Activated CD4-positive, alpha-beta T cell treated with anti-CD3 and anti-CD28 coated beads for 24 hours (primary cell): ENCODE data around the gene MAGEA3.
"Not testable (repeated sequence)": the region's sequence is repeated elsewhere in the genome, so short reads cannot be mapped to it uniquely, and the experiment has no call there.

Experiments
- DNase-seq, 2 donors: peaks; one replicate each; pipeline ENCODE4 v3.0.0-alpha.2; 2020; ENCODE audit warnings: low read depth in 2 of 2

MAGEA3 gene, protein sequence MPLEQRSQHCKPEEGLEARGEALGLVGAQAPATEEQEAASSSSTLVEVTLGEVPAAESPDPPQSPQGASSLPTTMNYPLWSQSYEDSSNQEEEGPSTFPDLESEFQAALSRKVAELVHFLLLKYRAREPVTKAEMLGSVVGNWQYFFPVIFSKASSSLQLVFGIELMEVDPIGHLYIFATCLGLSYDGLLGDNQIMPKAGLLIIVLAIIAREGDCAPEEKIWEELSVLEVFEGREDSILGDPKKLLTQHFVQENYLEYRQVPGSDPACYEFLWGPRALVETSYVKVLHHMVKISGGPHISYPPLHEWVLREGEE

GRCh38 chrX:152697952-152698931 is at the start of gene MAGEA3:
Gene MAGEA3, plus strand, starts transcription at chrX:152698794. Its CDS starts 2,039 bp downstream, at chrX:152700833.
- DNase-seq = not testable (repeated sequence)

DNA sequence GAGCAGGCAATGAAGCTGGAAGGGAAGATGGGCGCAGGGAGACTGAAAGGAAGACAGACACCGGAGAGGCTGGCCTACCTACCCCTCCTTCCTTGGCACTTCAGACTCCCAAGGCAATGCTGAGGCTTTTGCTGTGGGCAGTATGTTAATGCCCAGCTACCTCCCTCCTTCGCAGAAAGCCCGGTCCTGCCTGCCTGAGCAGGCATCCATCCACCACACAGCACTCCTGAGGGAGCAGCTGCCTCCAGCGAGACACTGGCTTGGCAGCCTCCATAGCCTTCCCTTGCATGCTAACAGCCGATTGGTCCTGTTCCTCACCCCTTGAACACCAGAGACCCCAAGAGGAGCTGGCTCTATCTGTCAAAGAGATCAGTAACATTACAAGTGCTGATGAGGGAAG is 46.5 kb upstream of the MAGEA3 start:
- no peak for DNase-seq

DNA sequence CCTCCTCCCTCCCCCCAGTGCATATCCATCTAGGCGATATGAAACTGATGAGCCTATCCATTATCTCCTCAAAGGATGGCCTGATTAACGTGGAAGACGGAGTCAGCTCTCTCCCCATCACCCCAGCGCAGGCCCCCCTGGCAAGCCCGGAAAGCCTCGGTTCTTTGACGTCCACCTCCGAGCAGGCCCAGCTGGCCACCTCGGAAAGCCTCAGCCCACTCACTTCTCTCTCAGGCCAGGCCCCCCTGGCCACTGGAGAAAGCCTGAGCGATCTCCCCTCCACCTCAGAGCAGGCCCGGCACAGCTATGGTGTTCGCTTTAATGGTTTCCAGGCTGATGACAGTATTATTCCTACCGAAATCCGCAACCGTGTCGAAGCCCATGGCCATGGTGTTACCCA is 46.1 kb upstream of the MAGEA3 start:
- DNase-seq = no peak

- no peak for DNase-seq
These were observed 42.5 kb upstream of the MAGEA3 start for GRCh38 chrX:152656087-152656486.

DNA sequence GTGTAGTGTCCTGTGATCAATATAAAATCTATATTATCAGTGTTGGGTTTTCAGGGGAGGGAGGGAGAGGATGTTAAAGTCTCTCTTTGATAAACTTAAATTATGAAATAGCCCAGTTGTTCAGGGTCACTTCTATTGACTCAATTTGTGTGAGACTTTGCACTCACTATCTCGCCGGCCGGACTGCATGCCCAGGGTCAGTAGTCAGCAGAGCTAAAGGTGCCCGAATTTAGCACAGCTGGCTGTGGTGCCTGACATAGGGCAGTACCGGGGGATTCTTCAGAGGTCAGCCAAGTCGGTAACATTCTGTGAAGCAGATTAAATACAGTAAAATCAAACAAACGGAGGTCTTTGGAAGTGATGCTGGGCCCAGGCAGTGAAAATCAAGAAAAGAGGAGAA is 41.7 kb upstream of the MAGEA3 start:
- DNase-seq = no peak

DNA sequence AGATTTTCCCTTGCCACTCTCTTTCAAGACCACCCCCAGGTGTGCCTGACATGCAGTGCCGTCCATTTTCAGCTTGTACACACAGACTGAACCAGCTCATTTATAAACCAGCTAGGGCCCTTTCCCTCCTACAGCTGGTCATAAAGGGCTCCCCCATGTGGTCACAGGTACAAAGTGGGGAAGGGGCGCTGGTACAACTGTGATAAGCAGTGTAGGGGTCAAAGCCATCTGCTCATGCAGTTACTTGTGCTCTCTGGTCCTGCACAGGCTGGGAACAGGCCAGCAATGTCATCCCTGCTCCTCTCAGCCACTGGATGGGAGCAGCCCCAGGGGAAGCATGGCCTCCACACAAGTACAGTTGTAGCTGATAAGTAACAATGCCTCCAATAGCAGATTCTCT is 40.3 kb upstream of the MAGEA3 start:
- DNase-seq = no peak

DNA sequence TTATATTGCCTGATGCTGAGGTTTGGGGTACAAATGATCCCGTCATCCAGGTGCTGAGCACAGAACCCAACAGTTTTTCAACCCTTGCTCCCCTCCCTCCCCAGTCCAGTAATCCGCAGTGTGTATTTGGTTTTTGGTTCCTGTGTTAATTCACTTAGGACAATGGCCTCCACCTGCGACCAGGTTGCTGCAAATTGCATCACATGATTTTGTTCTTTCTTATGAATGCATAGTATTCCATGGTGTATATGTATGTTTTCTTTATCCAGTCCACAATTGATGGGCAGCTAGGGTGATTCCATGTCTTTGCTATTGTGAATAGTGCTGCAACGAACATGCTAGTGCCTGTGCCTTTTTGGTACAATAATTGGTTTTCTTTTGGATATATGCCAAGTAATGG is 35.5 kb upstream of the MAGEA3 start:
- DNase-seq = no peak

DNA sequence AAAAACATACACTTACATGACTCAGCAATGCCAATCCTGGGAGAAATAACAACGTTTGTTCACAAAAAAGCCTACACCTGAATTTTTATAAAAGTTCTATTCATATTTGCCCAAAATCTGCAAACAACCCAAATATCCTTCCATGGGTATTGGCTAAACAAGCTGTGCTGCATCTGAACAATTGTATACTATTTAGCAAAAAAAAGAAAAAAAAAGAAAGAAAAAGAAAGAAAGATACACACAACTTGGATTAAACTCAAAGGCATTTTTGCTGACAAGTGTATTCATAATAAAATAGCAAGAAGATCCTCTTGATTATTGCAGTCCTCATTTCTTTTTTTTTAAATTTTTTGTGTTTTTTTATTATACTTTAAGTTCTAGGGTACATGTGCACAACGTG is 24.5 kb upstream of the MAGEA3 start:
- no peak for DNase-seq

- DNase-seq = not testable (repeated sequence)
These were observed 23.9 kb upstream of the MAGEA3 start for GRCh38 chrX:152674652-152675051.

DNA sequence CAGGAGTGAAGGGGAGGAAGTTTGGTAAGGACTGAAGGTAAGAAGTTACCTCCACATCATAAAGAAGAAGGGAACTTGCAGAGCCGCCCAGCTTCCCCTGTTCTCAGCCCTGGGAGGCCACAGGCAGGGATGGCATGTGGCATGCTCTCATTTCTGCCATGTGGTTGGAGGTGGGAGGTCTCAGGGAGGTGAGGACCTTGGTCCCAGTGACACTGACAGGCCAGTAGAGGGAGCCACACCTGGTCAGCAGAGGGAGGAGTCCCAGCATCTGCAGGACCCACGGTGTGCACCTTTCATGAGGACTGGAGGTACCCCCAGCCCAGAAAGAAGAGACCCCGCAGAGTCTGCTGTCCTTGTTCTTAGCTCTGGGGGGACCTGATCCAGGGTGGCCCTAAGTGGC is 17.6 kb upstream of the MAGEA3 start:
- DNase-seq = not testable (repeated sequence)

GRCh38 chrX:152700390-152700789 is 1.8 kb downstream of the MAGEA3 start:
- DNase-seq = not testable (repeated sequence)

DNA sequence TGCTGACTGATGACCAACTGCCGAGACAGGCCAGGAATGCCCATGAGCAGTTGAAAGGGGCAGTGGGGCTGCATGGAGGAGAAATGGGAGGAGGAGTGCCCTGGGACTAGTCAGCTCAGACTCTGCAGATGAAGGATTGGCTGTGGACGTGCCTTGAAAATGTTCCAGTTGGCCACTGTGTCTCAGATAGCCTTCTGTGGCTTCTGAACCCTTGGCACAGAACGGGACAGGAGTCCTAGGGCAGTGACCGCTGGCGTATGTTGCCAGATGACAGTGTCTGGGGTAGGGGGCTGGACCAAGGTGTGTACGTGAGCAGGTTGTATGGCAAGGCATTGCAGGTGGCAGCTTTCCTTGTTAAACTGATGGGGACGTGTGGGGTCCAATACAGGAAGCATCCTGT is 7.9 kb downstream of the MAGEA3 start:
- DNase-seq = not testable (repeated sequence)

DNA sequence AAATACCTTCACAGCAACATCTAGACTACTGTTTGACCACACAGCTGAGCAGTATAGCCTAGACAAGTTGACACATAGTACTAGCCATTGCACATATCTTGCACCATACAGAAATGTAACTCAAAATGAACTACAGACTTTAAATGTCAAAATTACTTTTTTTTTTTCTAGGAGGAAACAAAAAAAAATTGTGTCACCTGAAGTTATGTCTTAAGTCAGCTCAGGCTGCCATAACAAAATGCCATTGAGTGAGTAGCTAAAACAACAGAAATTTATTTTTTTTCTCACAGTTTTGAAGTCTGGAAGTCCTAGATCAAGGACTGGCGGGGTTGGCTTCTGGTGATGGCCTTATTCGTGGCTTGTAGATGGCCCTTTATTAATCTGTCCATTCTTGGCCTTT is 10.6 kb downstream of the MAGEA3 start, which contains the start of gene CSAG2:
Gene CSAG2, minus strand, starts transcription at position 101 of the 400 bp plus-strand sequence. CDS start 161 bp downstream, outside the sequence.
- DNase-seq = not testable (repeated sequence)

- DNase-seq = not testable (repeated sequence)
These were observed 14.6 kb downstream of the MAGEA3 start for GRCh38 chrX:152713195-152713594.

DNA sequence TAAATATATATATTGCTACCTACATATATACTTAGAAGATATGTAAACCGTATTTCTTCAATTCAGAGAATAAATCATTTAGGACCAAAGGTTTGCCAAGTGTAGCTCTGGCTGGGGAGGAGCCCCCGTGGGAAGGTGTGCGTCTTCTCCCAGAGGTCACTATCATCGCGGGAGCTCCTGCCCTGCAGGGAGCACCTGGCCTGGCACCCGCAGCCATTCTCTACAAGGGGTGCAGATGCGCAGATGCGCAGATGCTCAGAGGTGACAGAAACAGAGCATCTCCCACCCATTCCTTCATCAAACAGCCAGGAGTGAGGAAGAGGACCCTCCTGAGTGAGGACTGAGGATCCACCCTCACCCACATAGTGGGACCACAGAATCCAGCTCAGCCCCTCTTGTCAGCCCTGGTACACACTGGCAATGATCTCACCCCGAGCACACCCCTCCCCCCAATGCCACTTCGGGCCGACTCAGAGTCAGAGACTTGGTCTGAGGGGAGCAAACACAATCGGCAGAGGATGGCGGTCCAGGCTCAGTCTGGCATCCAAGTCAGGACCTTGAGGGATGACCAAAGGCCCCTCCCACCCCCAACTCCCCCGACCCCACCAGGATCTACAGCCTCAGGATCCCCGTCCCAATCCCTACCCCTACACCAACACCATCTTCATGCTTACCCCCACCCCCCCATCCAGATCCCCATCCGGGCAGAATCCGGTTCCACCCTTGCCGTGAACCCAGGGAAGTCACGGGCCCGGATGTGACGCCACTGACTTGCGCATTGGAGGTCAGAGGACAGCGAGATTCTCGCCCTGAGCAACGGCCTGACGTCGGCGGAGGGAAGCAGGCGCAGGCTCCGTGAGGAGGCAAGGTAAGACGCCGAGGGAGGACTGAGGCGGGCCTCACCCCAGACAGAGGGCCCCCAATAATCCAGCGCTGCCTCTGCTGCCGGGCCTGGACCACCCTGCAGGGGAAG is 15.5 kb downstream of the MAGEA3 start, which contains the start of gene MAGEA2B:
Gene MAGEA2B, plus strand, starts transcription at position 814 of the 973 bp plus-strand sequence. CDS start 2,479 bp downstream, outside the sequence.
- DNase-seq = not testable (repeated sequence)

DNA sequence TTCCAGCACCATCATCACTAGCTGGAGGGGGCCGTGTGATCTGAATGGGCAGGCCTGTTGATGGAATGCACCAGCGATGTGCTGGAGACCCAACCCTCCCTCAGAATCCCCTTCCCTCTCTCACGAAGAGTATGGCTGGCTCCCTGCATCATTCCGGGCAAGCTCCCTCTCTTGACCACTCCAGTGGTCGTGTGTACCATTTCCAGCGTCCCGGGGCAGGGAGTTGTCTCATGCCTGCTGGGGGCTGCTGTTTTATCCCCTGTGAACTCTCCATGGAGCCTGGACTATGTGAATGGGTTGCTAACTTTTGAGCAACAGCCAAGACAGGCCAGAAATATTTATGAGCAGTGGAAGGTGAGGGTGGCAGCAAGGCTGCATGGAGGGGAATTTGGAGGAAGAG is 26.8 kb downstream of the MAGEA3 start:
- DNase-seq = no peak

DNA sequence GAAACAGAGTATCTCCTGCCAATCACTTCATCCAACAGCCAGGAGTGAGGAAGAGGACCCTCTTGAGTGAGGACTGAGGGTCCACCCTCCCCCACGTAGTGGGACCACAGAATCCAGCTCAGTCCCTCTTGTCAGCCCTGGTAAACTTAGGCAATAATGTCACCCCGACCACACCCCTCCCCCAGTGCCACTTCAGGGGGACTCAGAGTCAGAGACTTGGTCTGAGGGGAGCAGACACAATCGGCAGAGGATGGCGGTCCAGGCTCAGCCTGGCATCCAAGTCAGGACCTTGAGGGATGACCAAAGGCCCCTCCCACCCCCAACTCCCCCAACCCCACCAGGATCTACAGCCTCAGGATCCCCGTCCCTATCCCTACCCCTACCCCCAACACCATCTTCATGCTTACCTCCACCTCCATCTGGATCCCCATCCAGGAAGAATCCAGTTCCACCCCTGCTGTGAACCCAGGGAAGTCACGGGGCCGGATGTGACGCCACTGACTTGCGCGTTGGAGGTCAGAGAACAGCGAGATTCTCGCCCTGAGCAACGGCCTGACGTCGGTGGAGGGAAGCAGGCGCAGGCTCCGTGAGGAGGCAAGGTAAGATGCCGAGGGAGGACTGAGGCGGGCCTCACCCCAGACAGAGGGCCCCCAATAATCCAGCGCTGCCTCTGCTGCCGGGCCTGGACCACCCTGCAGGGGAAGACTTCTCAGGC is 34.8 kb downstream of the MAGEA3 start, which contains the start of the genes CSAG1 and MAGEA12:
Gene CSAG1, minus strand, starts transcription at position 461 of the 715 bp plus-strand sequence. CDS start 1,261 bp downstream, outside the sequence.
Gene MAGEA12, plus strand, starts transcription at position 497 of the 715 bp plus-strand sequence. CDS start 2,405 bp downstream, outside the sequence.
- no peak for DNase-seq

GRCh38 chrX:152734143-152734858 is 35.7 kb downstream of the MAGEA3 start:
- not testable (repeated sequence) for DNase-seq

- no peak for DNase-seq
These were observed 36.5 kb downstream of the MAGEA3 start for GRCh38 chrX:152735101-152735500.
